ENCODE results near the gene NOS1AP. TPM values are rescaled to one million over a fixed set of nuclear protein-coding genes. Genes with fewer than 3 reads are reported as not detected.
"Not testable (repeated sequence)": the region's sequence is repeated elsewhere in the genome, so short reads cannot be mapped to it uniquely, and the experiment has no call there.

Gene NOS1AP
- total RNA-seq, 1 experiment from 2014 or later: not detected

DNA sequence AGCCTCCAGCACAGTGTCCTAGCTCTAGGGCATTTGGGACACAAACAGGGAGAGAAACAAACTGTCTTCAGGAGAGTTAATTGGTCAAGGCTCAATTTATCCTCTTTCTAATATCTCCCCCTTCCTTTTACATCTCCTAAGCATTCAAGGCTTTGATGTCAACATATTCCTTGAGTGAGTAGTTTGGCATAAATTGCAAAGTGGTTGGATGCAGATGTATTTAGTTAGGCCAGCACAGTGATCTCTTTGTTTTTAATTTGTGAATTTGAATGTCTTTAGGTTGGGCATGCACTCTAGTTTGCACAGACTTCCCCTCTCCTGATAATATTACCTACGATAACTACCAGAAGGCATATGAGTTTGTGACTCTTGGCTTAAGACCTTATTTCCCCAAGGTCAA lies 33.3 kb upstream of the NOS1AP start:
- DNase-seq (ENCODE audit: low read depth in 1 of 2, low spot score in 2 of 2): no peak

DNA sequence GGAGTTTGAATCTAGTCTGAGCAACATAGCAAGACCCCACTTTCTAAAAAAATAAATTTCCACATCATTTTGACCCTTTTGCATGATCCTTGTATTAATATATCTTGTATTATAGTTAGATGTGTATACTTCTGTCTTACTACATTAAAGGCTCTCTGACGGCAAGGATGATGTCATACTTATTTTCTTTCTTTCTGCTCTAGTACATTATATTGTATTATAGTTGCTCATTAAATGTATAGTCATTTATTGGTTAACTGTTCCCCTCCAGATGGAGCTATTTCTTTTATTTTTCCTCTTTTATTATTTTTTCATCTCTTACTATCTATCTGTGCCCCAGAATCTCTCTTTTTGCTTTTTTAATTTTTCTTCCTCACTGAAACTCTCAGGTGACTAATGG lies 30.9 kb upstream of the NOS1AP start:
- Histone ChIP-seq H3K27me3 (replicated peaks) (no peaks in the 10 kb centered on the region), H3K9me3 (replicated peaks) (no peaks in the 10 kb centered on the region), H3K27ac (no peak overlapping the region), H3K4me3 (no peak overlapping the region), H3K36me3 (no peaks in the 10 kb centered on the region), H3K4me1 (replicated peaks) (peaks cover 5% of the 10 kb centered on the region)
- DNase-seq (ENCODE audit: low read depth in 1 of 2, low spot score in 2 of 2): no peak

More for the DNA sequence above, 33.3 kb upstream of the NOS1AP start:
- Histone ChIP-seq H3K36me3 (no peaks in the 10 kb centered on the region), H3K27ac (no peak overlapping the region), H3K9me3 (replicated peaks) (no peaks in the 10 kb centered on the region), H3K4me3 (no peak overlapping the region), H3K4me1 (replicated peaks) (peaks cover 5% of the 10 kb centered on the region), H3K27me3 (replicated peaks) (no peaks in the 10 kb centered on the region)

DNA sequence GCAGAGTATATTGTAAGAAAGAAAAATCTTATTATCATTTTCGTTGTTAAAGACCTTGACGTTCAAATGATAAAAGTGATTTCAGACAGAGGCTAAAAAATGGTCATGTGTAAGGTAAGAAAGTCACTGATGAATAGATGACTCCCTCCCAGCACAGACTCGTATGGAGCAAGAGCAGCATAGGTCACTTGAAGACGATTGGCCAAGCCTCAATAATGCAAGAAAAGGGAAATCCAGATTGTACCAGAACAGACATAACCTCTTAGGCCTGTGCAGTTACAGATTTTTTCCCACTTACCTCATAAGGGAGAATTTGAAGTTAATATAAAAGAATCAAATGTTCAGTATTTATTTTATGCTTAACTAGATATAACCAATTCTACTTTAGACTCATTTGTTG lies 29.5 kb upstream of the NOS1AP start:
- H3K36me3 ChIP-seq: no peaks in the 10 kb centered on the region
- H3K4me3 ChIP-seq: no peak overlapping the region
- H3K27me3 ChIP-seq (replicated peaks): no peaks in the 10 kb centered on the region
- no peaks in the 10 kb centered on the region for H3K9me3 ChIP-seq (replicated peaks)
- no peak overlapping the region for H3K27ac ChIP-seq
- H3K4me1 ChIP-seq (replicated peaks): peaks cover 5% of the 10 kb centered on the region
- no peak for DNase-seq (ENCODE audit: low read depth in 1 of 2, low spot score in 2 of 2)

DNA sequence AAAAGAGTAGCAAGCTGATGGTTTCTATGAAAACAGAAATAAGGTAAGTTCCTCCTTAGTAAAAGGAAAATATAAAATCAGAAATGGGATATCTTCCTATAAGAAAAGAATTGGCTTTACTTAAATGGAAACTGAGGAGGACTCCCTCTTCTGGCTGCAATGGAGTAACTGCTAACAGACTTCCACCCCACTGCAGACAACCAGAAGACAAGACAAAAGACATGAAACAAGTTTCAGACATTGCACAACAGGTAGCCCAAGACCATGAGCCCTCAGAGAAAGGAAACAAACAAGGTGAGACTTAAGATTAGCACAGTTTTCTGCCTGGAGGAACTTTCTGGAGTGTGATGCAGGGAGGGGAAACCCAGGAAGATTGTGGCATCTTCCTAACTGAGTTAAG lies 28.8 kb upstream of the NOS1AP start:
- Histone ChIP-seq H3K36me3 (no peaks in the 10 kb centered on the region), H3K27ac (no peak overlapping the region), H3K4me3 (no peak overlapping the region), H3K4me1 (replicated peaks) (no peaks in the 10 kb centered on the region), H3K9me3 (replicated peaks) (no peaks in the 10 kb centered on the region), H3K27me3 (replicated peaks) (no peaks in the 10 kb centered on the region)
- DNase-seq (ENCODE audit: low read depth in 1 of 2, low spot score in 2 of 2): no peak

DNA sequence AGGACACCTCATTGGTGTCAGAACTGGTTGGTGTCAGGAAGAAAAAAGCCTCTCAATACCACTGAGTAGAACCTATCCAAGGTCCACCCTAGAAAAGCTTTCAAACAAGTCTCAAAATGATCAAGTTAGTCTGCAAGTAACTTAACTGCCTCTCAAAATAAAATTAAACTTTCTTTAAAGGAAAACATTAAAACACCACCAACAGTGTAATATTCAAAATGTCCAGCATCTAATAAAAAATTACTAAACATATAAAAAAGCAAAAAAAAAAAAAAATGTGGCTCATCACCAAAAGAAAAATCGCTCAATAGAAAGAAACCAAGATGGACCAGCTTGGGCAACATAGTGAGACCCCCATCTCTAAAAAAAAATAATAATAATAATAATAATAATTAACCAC lies 27.1 kb upstream of the NOS1AP start:
- Histone ChIP-seq H3K27ac (no peak overlapping the region), H3K9me3 (replicated peaks) (no peaks in the 10 kb centered on the region), H3K36me3 (no peaks in the 10 kb centered on the region), H3K4me3 (no peak overlapping the region), H3K4me1 (replicated peaks) (no peaks in the 10 kb centered on the region), H3K27me3 (replicated peaks) (no peaks in the 10 kb centered on the region; the same call in 1 of the 2 replicates)
- no peak for DNase-seq (ENCODE audit: low read depth in 1 of 2, low spot score in 2 of 2)

DNA sequence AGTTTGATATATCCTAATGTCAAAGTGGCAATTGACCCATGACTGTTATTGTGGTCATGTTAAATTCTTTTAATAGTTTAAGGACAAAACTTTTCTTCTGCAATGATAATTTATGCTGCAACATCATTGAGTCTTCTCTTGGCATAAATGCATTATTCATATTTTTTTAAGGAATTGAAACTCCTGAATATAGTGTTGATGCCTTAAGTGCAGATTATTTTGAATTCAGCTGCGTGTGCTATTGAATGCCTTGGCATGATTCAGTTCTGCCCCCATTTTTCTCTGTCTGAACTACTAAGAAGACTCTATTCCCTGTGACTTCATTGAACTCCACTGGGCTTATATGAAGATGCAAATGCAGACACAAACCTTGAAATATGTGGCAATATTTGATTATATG lies 22.6 kb upstream of the NOS1AP start:
- no peak for DNase-seq (ENCODE audit: low read depth in 1 of 2, low spot score in 2 of 2)
- H3K36me3 ChIP-seq: no peaks in the 10 kb centered on the region
- no peaks in the 10 kb centered on the region for H3K4me1 ChIP-seq (replicated peaks)
- no peaks in the 10 kb centered on the region; the same call in 1 of the 2 replicates for H3K27me3 ChIP-seq (replicated peaks)
- H3K4me3 ChIP-seq: no peak overlapping the region
- no peak overlapping the region for H3K27ac ChIP-seq
- H3K9me3 ChIP-seq (replicated peaks): no peaks in the 10 kb centered on the region

DNA sequence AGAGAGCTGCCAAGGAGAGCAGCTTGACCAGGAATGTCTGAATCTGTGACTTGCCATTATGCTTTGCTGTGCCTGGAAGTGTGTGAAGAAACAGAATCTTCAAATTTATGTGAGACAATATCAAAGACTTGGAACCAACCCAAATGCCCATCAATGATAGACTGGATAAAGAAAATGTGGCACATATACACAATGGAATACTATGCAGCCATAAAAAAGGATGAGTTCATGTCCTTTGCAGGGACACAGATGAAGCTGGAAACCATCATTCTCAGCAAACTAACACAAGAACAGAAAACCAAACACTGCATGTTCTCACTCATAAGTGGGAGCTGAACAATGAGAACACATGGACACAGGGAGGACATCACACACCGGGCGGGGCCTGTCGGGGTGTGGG lies 15.5 kb upstream of the NOS1AP start:
- not testable (repeated sequence) for H3K4me3 ChIP-seq; H3K27me3 ChIP-seq (replicated peaks); H3K36me3 ChIP-seq; DNase-seq (ENCODE audit: low read depth in 1 of 2, low spot score in 2 of 2); H3K27ac ChIP-seq; H3K9me3 ChIP-seq (replicated peaks)
- H3K4me1 ChIP-seq (replicated peaks): peaks cover 11% of the 10 kb centered on the region

DNA sequence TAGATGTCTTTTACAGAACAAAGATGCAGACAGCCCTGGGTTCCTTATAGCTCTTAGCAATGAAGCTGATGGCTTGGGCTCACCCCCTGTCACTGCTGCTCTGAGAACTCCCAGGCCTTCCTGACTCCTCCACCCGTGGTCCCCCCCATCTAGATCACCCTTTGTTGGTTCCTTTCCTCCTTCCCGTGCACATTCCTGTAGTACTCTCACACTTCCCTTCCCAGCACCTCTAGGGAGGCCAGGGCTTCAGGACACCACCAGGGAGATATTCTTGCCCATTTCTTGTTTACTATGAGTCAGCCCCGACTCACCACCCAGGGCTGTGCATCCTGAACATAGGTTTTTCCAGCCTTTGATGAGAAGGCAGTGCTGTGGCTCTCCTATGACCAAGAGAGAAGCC lies 14.4 kb upstream of the NOS1AP start:
- H3K9me3 ChIP-seq (replicated peaks): peaks cover 5% of the 10 kb centered on the region; the same call in 1 of the 2 replicates
- H3K36me3 ChIP-seq: no peaks in the 10 kb centered on the region
- H3K27ac ChIP-seq: no peak overlapping the region
- no peaks in the 10 kb centered on the region for H3K27me3 ChIP-seq (replicated peaks)
- peaks cover 11% of the 10 kb centered on the region for H3K4me1 ChIP-seq (replicated peaks)
- no peak overlapping the region for H3K4me3 ChIP-seq
- peak; percentile 84 to 86 for DNase-seq (ENCODE audit: low read depth in 1 of 2, low spot score in 2 of 2)

DNA sequence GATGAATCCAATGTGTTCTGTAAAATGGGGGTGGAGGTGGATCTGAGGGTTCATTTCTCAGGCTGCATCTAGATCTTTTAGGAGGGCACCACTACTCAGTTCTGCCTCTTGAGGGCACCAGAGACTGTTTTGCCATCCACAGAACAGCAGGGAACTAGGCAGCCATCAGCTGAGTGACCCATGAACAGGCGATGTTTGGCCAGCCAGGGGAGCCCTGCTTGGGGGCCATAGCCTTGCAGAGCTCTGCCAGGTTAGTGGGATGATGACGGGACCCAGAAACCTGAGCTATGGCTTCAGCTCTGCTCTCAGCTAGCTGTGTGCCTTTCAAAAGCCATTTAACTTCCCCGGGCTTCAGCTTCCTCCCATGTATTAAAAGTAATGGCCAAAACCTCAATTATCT lies 13.4 kb upstream of the NOS1AP start:
- Histone ChIP-seq H3K4me3 (no peak overlapping the region), H3K27ac (no peak overlapping the region), H3K9me3 (replicated peaks) (peaks cover 5% of the 10 kb centered on the region; the same call in 1 of the 2 replicates), H3K27me3 (replicated peaks) (0 out of 2 replicates have a peak, but pooled peaks cover 4% of the 10 kb centered on the region), H3K36me3 (no peaks in the 10 kb centered on the region), H3K4me1 (replicated peaks) (peaks cover 11% of the 10 kb centered on the region)
- DNase-seq (ENCODE audit: low read depth in 1 of 2, low spot score in 2 of 2): peak; percentile 53 to 68

DNA sequence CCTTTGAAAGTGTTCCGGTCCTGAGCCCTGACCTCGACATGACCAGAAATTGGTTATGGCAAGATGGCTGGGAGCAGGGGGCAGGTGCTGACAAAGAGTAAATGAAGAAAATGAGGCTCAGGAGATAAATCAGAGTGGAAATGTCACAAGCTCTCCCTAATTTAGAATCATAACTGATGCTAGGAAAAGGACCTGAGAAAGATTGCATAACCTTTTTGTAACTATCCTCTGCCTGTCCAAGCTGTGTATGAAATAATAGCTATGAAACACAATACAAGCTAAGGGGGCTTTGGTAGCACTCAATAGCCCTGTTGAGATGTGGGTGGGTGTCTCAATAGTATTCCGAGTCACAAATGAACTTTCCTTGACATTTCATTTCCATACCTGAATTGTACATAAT lies 12.9 kb upstream of the NOS1AP start:
- Histone ChIP-seq H3K27ac (no peak overlapping the region), H3K27me3 (replicated peaks) (0 out of 2 replicates have a peak, but pooled peaks cover 4% of the 10 kb centered on the region), H3K4me3 (no peak overlapping the region), H3K9me3 (replicated peaks) (peaks cover 5% of the 10 kb centered on the region; the same call in 1 of the 2 replicates), H3K36me3 (no peaks in the 10 kb centered on the region), H3K4me1 (replicated peaks) (peaks cover 11% of the 10 kb centered on the region)
- DNase-seq (ENCODE audit: low read depth in 1 of 2, low spot score in 2 of 2): no peak

DNA sequence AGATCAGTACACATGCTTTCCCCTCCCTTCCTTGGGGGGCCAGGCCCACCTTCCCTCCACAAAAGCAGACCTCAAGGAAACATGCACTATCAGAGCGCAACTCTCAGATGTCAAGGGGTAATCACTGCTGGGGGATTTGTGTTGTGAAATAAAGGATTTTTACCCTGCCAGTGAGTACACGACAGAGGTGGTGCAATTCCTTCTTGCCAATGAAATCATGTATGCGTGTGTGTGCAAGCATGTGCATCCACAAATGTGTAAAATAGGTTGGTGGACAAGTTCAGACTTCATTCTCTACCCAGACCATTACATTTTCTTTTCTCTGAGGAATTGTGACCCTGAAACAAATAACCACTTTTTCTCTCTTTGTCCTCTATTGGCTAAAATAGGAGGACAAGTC lies 9.8 kb upstream of the NOS1AP start:
- Histone ChIP-seq H3K4me1 (replicated peaks) (peaks cover 7% of the 10 kb centered on the region), H3K27ac (no peak overlapping the region), H3K27me3 (replicated peaks) (peaks cover 15% of the 10 kb centered on the region; the same call in 1 of the 2 replicates), H3K36me3 (no peaks in the 10 kb centered on the region), H3K4me3 (no peak overlapping the region), H3K9me3 (replicated peaks) (no peaks in the 10 kb centered on the region)
- no peak for DNase-seq (ENCODE audit: low read depth in 1 of 2, low spot score in 2 of 2)

DNA sequence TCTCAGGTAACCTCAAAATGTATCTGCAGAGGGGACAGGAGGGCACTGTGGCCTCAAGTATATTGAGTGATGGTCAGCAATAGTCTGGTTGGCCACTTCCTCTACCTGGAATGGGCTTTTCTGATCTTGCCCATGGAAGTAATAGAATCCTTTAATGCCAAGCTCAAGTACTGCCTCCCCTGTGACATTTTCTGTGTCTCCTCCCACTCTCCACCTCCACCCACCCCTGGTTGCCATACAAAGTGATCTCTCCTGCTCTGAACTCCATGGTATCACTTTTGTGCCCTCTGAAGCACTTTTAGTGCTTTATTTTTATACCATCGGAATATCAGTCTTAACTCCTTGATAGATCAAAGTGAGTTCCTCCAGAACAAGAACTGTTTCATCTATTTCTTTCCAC lies 9.2 kb upstream of the NOS1AP start:
- no peak overlapping the region for H3K27ac ChIP-seq
- no peaks in the 10 kb centered on the region for H3K36me3 ChIP-seq
- H3K27me3 ChIP-seq (replicated peaks): peaks cover 19% of the 10 kb centered on the region; the same call in 1 of the 2 replicates
- H3K4me3 ChIP-seq: no peak overlapping the region
- H3K4me1 ChIP-seq (replicated peaks): peaks cover 1% of the 10 kb centered on the region
- H3K9me3 ChIP-seq (replicated peaks): no peaks in the 10 kb centered on the region
- no peak for DNase-seq (ENCODE audit: low read depth in 1 of 2, low spot score in 2 of 2)

DNA sequence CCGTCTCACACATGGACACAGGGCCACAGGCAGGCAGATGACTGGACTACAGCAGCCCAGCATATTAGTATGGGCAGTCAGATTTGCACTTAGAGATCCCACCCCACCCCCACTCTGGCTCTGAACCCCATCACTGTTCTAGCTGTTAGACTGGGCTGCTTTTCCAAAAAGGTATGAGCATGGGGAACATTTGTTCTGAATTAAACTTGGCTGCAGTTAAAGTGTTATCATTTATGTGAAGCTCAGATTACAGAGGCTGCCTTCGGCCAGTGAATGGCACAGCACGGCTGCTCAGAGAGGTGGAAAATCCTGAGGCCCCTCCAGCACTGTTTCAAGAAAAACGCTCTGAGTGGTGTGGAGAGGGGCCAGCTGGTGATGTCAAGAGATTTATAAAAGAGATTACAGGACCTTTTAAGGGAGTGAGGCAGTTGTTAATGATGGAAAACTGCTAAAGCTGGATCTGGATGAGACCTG lies 6.9 kb upstream of the NOS1AP start:
- Histone ChIP-seq H3K27ac (no peak overlapping the region), H3K4me3 (no peak overlapping the region), H3K36me3 (no peaks in the 10 kb centered on the region), H3K9me3 (replicated peaks) (no peaks in the 10 kb centered on the region), H3K27me3 (replicated peaks) (peaks cover 25% of the 10 kb centered on the region; the same call in 1 of the 2 replicates), H3K4me1 (replicated peaks) (no peaks in the 10 kb centered on the region)
- DNase-seq (ENCODE audit: low read depth in 1 of 2, low spot score in 2 of 2): no peak

DNA sequence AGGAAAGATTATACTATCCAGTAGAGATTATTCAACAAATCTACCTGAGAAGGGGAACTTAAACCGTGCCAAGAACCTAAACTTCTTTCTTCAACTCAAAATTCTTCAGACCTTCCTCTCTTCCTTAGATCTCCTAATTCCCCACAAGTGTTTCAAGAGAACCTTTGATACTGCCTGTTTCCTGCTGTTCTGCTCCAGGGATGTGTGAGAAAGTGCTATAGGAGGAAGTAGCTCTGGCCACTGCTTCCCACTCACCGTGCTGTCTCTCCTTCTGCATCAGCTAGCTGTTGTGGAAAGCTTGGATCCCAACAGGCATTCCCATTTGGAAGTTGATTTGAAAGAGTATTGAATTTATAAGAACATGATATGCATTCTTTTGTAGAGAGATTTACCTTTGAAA lies 4.5 kb upstream of the NOS1AP start:
- Histone ChIP-seq H3K4me3 (no peak overlapping the region), H3K4me1 (replicated peaks) (peaks cover 11% of the 10 kb centered on the region), H3K9me3 (replicated peaks) (peaks cover 4% of the 10 kb centered on the region), H3K36me3 (0 out of 2 replicates have a peak, but pooled peaks cover 3% of the 10 kb centered on the region), H3K27ac (no peak overlapping the region), H3K27me3 (replicated peaks) (peaks cover 44% of the 10 kb centered on the region)
- no peak for DNase-seq (ENCODE audit: low read depth in 1 of 2, low spot score in 2 of 2)

DNA sequence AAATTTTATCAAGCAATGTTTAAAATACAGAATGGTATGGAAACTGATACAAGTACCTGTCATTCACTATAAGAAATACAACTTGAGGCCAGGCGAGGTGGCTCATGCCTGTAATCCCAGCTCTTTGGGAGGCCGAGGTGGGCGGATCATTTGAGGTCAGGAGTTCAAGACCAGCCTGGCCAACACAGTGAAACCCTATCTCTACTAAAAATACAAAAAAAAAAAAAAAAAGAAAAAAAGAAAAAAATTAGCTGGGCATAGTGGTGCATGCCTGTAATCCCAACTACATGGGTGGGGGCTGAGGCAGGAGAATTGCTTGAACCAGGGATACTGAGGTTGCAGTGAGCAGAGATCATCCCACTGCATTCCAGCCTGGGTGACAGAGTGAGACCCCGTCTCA lies 2.7 kb upstream of the NOS1AP start:
- Histone ChIP-seq H3K4me1 (replicated peaks) (peaks cover 15% of the 10 kb centered on the region), H3K27me3 (replicated peaks) (peaks cover 58% of the 10 kb centered on the region)
- not testable (repeated sequence) for H3K36me3 ChIP-seq; H3K9me3 ChIP-seq (replicated peaks); DNase-seq (ENCODE audit: low read depth in 1 of 2, low spot score in 2 of 2); H3K27ac ChIP-seq; H3K4me3 ChIP-seq

All from SJSA1 (cell line).